Kidney capillary endothelial cell (primary cell): ENCODE results near the gene DUSP1.

Experiments used
- DNase-seq: peaks from one replicate; pipeline ENCODE4 v3.0.0-alpha.2; 2018; ENCODE audit warnings: low spot score

The DUSP1 gene

GRCh38 chr5:172762214-172763119 is 8.5 kb downstream of the DUSP1 start:
- DNase-seq, result no peak

- DNase-seq, result no peak
Measured at GRCh38 chr5:172760959-172761358, 10.0 kb downstream of the DUSP1 start.

GRCh38 chr5:172760136-172760535 is 10.9 kb downstream of the DUSP1 start:
- DNase-seq, result no peak

- DNase-seq, result no peak
Measured at GRCh38 chr5:172758834-172759149, 12.2 kb downstream of the DUSP1 start.

- DNase-seq, result peak; percentile 72
Measured at GRCh38 chr5:172758077-172758833, 12.7 kb downstream of the DUSP1 start.

- no peak for DNase-seq
Measured at GRCh38 chr5:172757394-172758010, 13.5 kb downstream of the DUSP1 start.

- no peak for DNase-seq
Measured at GRCh38 chr5:172756764-172757393, 14.1 kb downstream of the DUSP1 start.

GRCh38 chr5:172754596-172755356 is 16.2 kb downstream of the DUSP1 start:
- DNase-seq, result no peak

- no peak for DNase-seq
Measured at GRCh38 chr5:172753101-172753500, 17.9 kb downstream of the DUSP1 start.

- DNase-seq, result no peak
Measured at GRCh38 chr5:172751761-172752510, 19.1 kb downstream of the DUSP1 start.

GRCh38 chr5:172749881-172750633 is 20.9 kb downstream of the DUSP1 start:
- DNase-seq, result no peak

GRCh38 chr5:172749076-172749475 is 21.9 kb downstream of the DUSP1 start:
- no peak for DNase-seq

GRCh38 chr5:172748341-172748843 is 22.6 kb downstream of the DUSP1 start:
- DNase-seq, result peak; percentile 83

GRCh38 chr5:172747471-172747870 is 23.5 kb downstream of the DUSP1 start:
- DNase-seq, result no peak

GRCh38 chr5:172746725-172747124 is 24.3 kb downstream of the DUSP1 start:
- DNase-seq, result no peak

- no peak for DNase-seq
Measured at GRCh38 chr5:172745838-172746237, 25.2 kb downstream of the DUSP1 start.

- DNase-seq, result no peak
Measured at GRCh38 chr5:172745406-172745805, 25.6 kb downstream of the DUSP1 start.

GRCh38 chr5:172744123-172745104 is 26.6 kb downstream of the DUSP1 start:
- no peak for DNase-seq
